Smooth muscle cell of the brain vasculature (primary cell): ENCODE measurements around the gene AP5S1.

Experiments
- DNase-seq: peaks from one replicate; pipeline ENCODE4 v3.0.0-alpha.2; 2012; ENCODE audit warnings: low read depth, low spot score

The AP5S1 gene

GRCh38 chr20:3874194-3874844, 54.0 kb downstream of the AP5S1 start:
- no peak for DNase-seq

GRCh38 chr20:3875378-3875974, 55.1 kb downstream of the AP5S1 start:
- DNase-seq: no peak

- DNase-seq: no peak
Measured at GRCh38 chr20:3876000-3876399, 55.7 kb downstream of the AP5S1 start.

GRCh38 chr20:3876676-3877075, 56.3 kb downstream of the AP5S1 start:
- DNase-seq: no peak
